T47D (cell line): ENCODE results near the gene OR5K4.

Experiments
- DNase-seq, 2 experiments: peaks; one replicate each; pipeline versions ENCODE4 v3.0.0 to v3.0.0-alpha.2; 2011 to 2012; ENCODE audit warnings: low read depth in 1 of 2, low spot score in 1 of 2
- JUND ChIP-seq: IDR thresholded peaks from 2 replicates; pipeline ENCODE4 v1.6.1; 2012; ENCODE audit warnings: low read depth
- in situ Hi-C: cut with HindIII; loops from 2 replicates; pipeline ENCODE4 v1.10.0; 2016; ENCODE audit warnings: low sequenced_read_pairs, low pct_unique_long_range_greater_than_20kb

The OR5K4 gene

GRCh38 chr3:98341758-98342157, 11.9 kb upstream of the OR5K4 start:
- no peak for TF ChIP-seq JUND
- no peak for DNase-seq
- in situ Hi-C loops = no loop called here

GRCh38 chr3:98343647-98344507, 9.8 kb upstream of the OR5K4 start:
- TF ChIP-seq JUND = no peak
- peak; percentile 18 to 82 for DNase-seq
- in situ Hi-C loops = no loop called here

- no peak for TF ChIP-seq JUND
- in situ Hi-C loops = no loop called here
- DNase-seq = no peak
Measured at GRCh38 chr3:98350082-98350481, 3.6 kb upstream of the OR5K4 start.

- in situ Hi-C loops = no loop called here
- no peak for DNase-seq
- TF ChIP-seq JUND = no peak
Measured at GRCh38 chr3:98359250-98359649, 5.6 kb downstream of the OR5K4 start.

GRCh38 chr3:98359993-98360675, 6.5 kb downstream of the OR5K4 start:
- in situ Hi-C loops = no loop called here
- peak in 1 of 2 experiments; percentile 26 for DNase-seq
- no peak for TF ChIP-seq JUND

GRCh38 chr3:98360681-98361080, 7.0 kb downstream of the OR5K4 start:
- no peak for TF ChIP-seq JUND
- DNase-seq = no peak
- in situ Hi-C loops = no loop called here

GRCh38 chr3:98361289-98361688, 7.6 kb downstream of the OR5K4 start:
- DNase-seq = no peak
- in situ Hi-C loops = no loop called here
- TF ChIP-seq JUND = no peak

- no peak for DNase-seq
- no peak for TF ChIP-seq JUND
- in situ Hi-C loops = no loop called here
Measured at GRCh38 chr3:98367464-98368246, 14.0 kb downstream of the OR5K4 start.

- in situ Hi-C loops = no loop called here
- TF ChIP-seq JUND = no peak
- no peak for DNase-seq
Measured at GRCh38 chr3:98371186-98371585, 17.5 kb downstream of the OR5K4 start.

- TF ChIP-seq JUND = no peak
- in situ Hi-C loops = no loop called here
- DNase-seq = no peak
Measured at GRCh38 chr3:98371853-98372252, 18.2 kb downstream of the OR5K4 start.

- in situ Hi-C loops = no loop called here
- DNase-seq = no peak
- no peak for TF ChIP-seq JUND
Measured at GRCh38 chr3:98372445-98372844, 18.8 kb downstream of the OR5K4 start.

- in situ Hi-C loops = no loop called here
- DNase-seq = no peak
- TF ChIP-seq JUND = no peak
Measured at GRCh38 chr3:98376631-98377030, 23.0 kb downstream of the OR5K4 start.

- in situ Hi-C loops = no loop called here
- DNase-seq = no peak
- no peak for TF ChIP-seq JUND
Measured at GRCh38 chr3:98388147-98388546, 34.5 kb downstream of the OR5K4 start.
